HG03457 (cell line): ENCODE data around the gene TNFRSF1B.

Source experiments
- ATAC-seq: cut with Tn5 transposase; IDR thresholded peaks from one replicate; pipeline ENCODE4 v1.9.1; 2021; ENCODE audit warnings: moderate number of reproducible peaks; ENCODE audit not compliant: unreplicated experiment

The TNFRSF1B gene

GRCh38 chr1:12141163-12141850 lies 25.5 kb upstream of the TNFRSF1B start:
- ATAC-seq = no peak

- no peak for ATAC-seq
These were observed 24.5 kb upstream of the TNFRSF1B start for GRCh38 chr1:12142141-12142823.

- ATAC-seq = no peak
These were observed 23.7 kb upstream of the TNFRSF1B start for GRCh38 chr1:12142891-12143630.

GRCh38 chr1:12143631-12144155 lies 23.1 kb upstream of the TNFRSF1B start:
- ATAC-seq = no peak

- no peak for ATAC-seq
These were observed 22.6 kb upstream of the TNFRSF1B start for GRCh38 chr1:12144236-12144635.

- no peak for ATAC-seq
These were observed 21.8 kb upstream of the TNFRSF1B start for GRCh38 chr1:12144969-12145368.

GRCh38 chr1:12145616-12146342 lies 21.0 kb upstream of the TNFRSF1B start:
- ATAC-seq = no peak

- ATAC-seq = no peak
These were observed 20.3 kb upstream of the TNFRSF1B start for GRCh38 chr1:12146343-12147112.

GRCh38 chr1:12147201-12147701 lies 19.5 kb upstream of the TNFRSF1B start:
- ATAC-seq = no peak

GRCh38 chr1:12148160-12148957 lies 18.4 kb upstream of the TNFRSF1B start:
- ATAC-seq = no peak

- ATAC-seq = no peak
These were observed 17.6 kb upstream of the TNFRSF1B start for GRCh38 chr1:12148958-12149790.

GRCh38 chr1:12149791-12150175 lies 17.0 kb upstream of the TNFRSF1B start:
- ATAC-seq = no peak

GRCh38 chr1:12150456-12151200 lies 16.2 kb upstream of the TNFRSF1B start:
- no peak for ATAC-seq

- no peak for ATAC-seq
These were observed 15.3 kb upstream of the TNFRSF1B start for GRCh38 chr1:12151465-12151864.

GRCh38 chr1:12152113-12152891 lies 14.5 kb upstream of the TNFRSF1B start:
- peak; percentile 50 for ATAC-seq

- ATAC-seq = no peak
These were observed 13.5 kb upstream of the TNFRSF1B start for GRCh38 chr1:12153181-12153785.
